Psoas muscle (tissue), 8 donors: ENCODE data around the gene AGPS. TPM values are rescaled to one million over a fixed set of nuclear protein-coding genes. Genes with fewer than 3 reads are reported as not detected.

Experiments
- ATAC-seq, 4 donors: fragments of 200-7000 bp; cut with Tn5 transposase; one replicate each; pipeline ENCODE4 v1.9.1; 2020; ENCODE audit warnings: moderate library complexity in 3 of 4, mild to moderate bottlenecking in 2 of 4
- DNase-seq, 2 donors: peaks; one replicate each; pipeline ENCODE4 v3.0.0-alpha.2; 2020
- H3K27ac ChIP-seq: fragments of 200-600 bp; one replicate; pipeline ENCODE4 v1.8.0; 2022
- H3K27me3 ChIP-seq, 3 donors: fragments of 200-600 bp in 1 of 3; one replicate each; pipeline versions ENCODE4 v1.6.1 to v1.8.0; 2013 to 2022; ENCODE audit warnings: low read length in 2 of 3, mild to moderate bottlenecking in 2 of 3, moderate library complexity in 1 of 3; ENCODE audit not compliant: insufficient read depth in 3 of 3
- H3K36me3 ChIP-seq, 2 donors: fragments of 200-600 bp in 1 of 2; one replicate each; pipeline versions ENCODE4 v1.6.1 to v1.8.0; 2013 to 2022; ENCODE audit warnings: low read depth in 1 of 2, mild to moderate bottlenecking in 1 of 2, moderate library complexity in 1 of 2; ENCODE audit not compliant: insufficient read depth in 1 of 2
- H3K4me1 ChIP-seq: fragments of 200-600 bp; one replicate; pipeline ENCODE4 v1.8.0; 2022
- H3K4me3 ChIP-seq: fragments of 200-600 bp; one replicate; pipeline ENCODE4 v1.8.0; 2022; ENCODE audit warnings: mild to moderate bottlenecking
- H3K9me3 ChIP-seq: fragments of 200-600 bp; one replicate; pipeline ENCODE4 v1.8.0; 2022
- CTCF ChIP-seq: fragments of 200-600 bp; IDR thresholded peaks from one replicate; pipeline ENCODE4 v1.8.0; 2022; ENCODE audit warnings: antibody characterized with exemption
- WGBS, 3 donors: extraction: QIAGEN DNeasy Blood & Tissue Kit; methylation state at CpG; one replicate each; pipeline versions ENCODE4 v1.1.6 to v1.1.7; 2013; 5-methylcytosine and 5-hydroxymethylcytosine counted together
- intact Hi-C, 2 donors: fragments of 100-400 bp; cut with DNase I; formaldehyde crosslinking; loops; one replicate each; pipeline versions ENCODE4 v1.11.0 to v1.14.2; 2022
- polyA plus RNA-seq, 3 donors: library from polyadenylated mRNA; stranded (reverse); fragments of 200-250 nt; gene quantifications; one replicate each; pipeline ENCODE4 v1.2.3, GENCODE V29; 2013
- total RNA-seq, 4 donors: library from RNA; stranded (reverse); fragmentation: NEBNext Ultra II Directional in 2 of 4; extraction: Animal tissue kit (Norgen Biotek cat#: 25700) in 2 of 4; gene quantifications; one replicate each; pipeline versions ENCODE4 v1.2.1 to v1.2.4, GENCODE V29; 2021 to 2023
- donor health status: healthy with polysubstance abuse.
- donor health status: DM: no; HTN: no; CAD: no; lungs with moderate emphysema.
- donor health status: Bipolar disorder and iron deficiency.
- donor health status: healthy.
- donor health status: DM: yes; HTN: yes; CAD: no.
- donor health status: DM: no; HTN: no; CAD: no.
- donor health status: DM: no; HTN: no; CAD: no.
- donor health status: DM: yes; HTN: yes; CAD: no.

Gene AGPS
- total and polyA plus RNA-seq, 7 donors, result 7.8 to 32.2 (median 26.6) TPM

- Histone ChIP-seq H3K27me3 (no peaks in the 10 kb centered on the region), H3K4me1 (no peaks in the 10 kb centered on the region), H3K27ac (no peak overlapping the region), H3K36me3 (peaks cover 0 to 38% of the 10 kb centered on the region in 2 donors), H3K9me3 (no peaks in the 10 kb centered on the region), H3K4me3 (no peak overlapping the region)
- ATAC-seq (no peak), DNase-seq (no peak)
- no peak for TF ChIP-seq CTCF
- intact Hi-C loops, result no loop called here
- WGBS, 3 donors, result 98 to 100% (median 98%) methylated on average over 2 of the region's 2 CpGs
These were observed 114.4 kb downstream of the AGPS start for GRCh38 chr2:177506998-177507397.

- Histone ChIP-seq H3K4me1 (no peaks in the 10 kb centered on the region), H3K27ac (no peak overlapping the region), H3K4me3 (no peak overlapping the region), H3K36me3 (peaks cover 0 to 29% of the 10 kb centered on the region in 2 donors), H3K9me3 (no peaks in the 10 kb centered on the region), H3K27me3 (no peaks in the 10 kb centered on the region)
- no peak for TF ChIP-seq CTCF
- no peak for DNase-seq
- 87 to 90% (median 88%) methylated on average over 4 of the region's 4 CpGs for WGBS, 3 donors
- intact Hi-C loops, result no loop called here
- no peak for ATAC-seq
These were observed 124.4 kb downstream of the AGPS start for GRCh38 chr2:177516824-177517544.

- H3K27ac ChIP-seq, result no peak overlapping the region
- no peak for DNase-seq
- WGBS, 3 donors, result 98% methylated on average over 2 of the region's 2 CpGs
- no peaks in the 10 kb centered on the region for H3K4me1 ChIP-seq
- H3K36me3 ChIP-seq, result peaks cover 0 to 39% of the 10 kb centered on the region in 2 donors
- H3K4me3 ChIP-seq, result no peak overlapping the region
- TF ChIP-seq CTCF, result no peak
- no peaks in the 10 kb centered on the region for H3K9me3 ChIP-seq
- no peaks in the 10 kb centered on the region for H3K27me3 ChIP-seq
- ATAC-seq, result no peak
- intact Hi-C loops, result no loop called here
These were observed 126.2 kb downstream of the AGPS start for GRCh38 chr2:177518754-177519153.

- H3K4me1 ChIP-seq, result no peaks in the 10 kb centered on the region
- intact Hi-C loops, result no loop called here
- TF ChIP-seq CTCF, result no peak
- H3K27me3 ChIP-seq, result no peaks in the 10 kb centered on the region
- H3K4me3 ChIP-seq, result no peak overlapping the region
- DNase-seq (no peak), ATAC-seq (no peak)
- no peaks in the 10 kb centered on the region for H3K9me3 ChIP-seq
- H3K27ac ChIP-seq, result no peak overlapping the region
- H3K36me3 ChIP-seq, result peaks cover 0 to 37% of the 10 kb centered on the region in 2 donors
These were observed 127.1 kb downstream of the AGPS start for GRCh38 chr2:177519534-177520115.

GRCh38 chr2:177520324-177520723 is 127.8 kb downstream of the AGPS start:
- no peak for DNase-seq
- Histone ChIP-seq H3K27ac (no peak overlapping the region), H3K4me1 (no peaks in the 10 kb centered on the region), H3K4me3 (no peak overlapping the region), H3K27me3 (no peaks in the 10 kb centered on the region), H3K36me3 (peaks cover 0 to 36% of the 10 kb centered on the region in 2 donors), H3K9me3 (no peaks in the 10 kb centered on the region)
- 92 to 98% (median 93%) methylated on average over 2 of the region's 2 CpGs for WGBS, 3 donors
- TF ChIP-seq CTCF, result no peak
- intact Hi-C loops, result no loop called here
- ATAC-seq, result no peak
